ENCODE data around the gene TRIM3.

GRCh38 chr11:6414874-6415328 lies 58.8 kb downstream of the TRIM3 start:
- TF ChIP-seq CTCF (IDR thresholded peaks at IDR 0.05) (no peak), POLR2AphosphoS5 (IDR thresholded peaks at IDR 0.05) (no peak), EP300 (IDR thresholded peaks at IDR 0.05) (no peak)
